T-helper 2 cell treated with Interferon-gamma antibody and Interleukin-4, amounts not matched to agents 5 μg/mL and 100 μg/mL, for 36 hours (primary cell): Measurements from ENCODE around the gene SBF2.

Experiments
- DNase-seq: peaks from one replicate; pipeline ENCODE4 v3.0.0; 2021; ENCODE audit warnings: low spot score
- H3K27ac Mint-ChIP-seq: one replicate; pipeline ENCODE4 v1.8.0; 2021; ENCODE audit warnings: mild to moderate bottlenecking, mixed read lengths
- H3K27me3 Mint-ChIP-seq: one replicate; pipeline ENCODE4 v1.8.0; 2021; ENCODE audit warnings: low read depth, mixed read lengths
- H3K36me3 Mint-ChIP-seq: one replicate; pipeline ENCODE4 v1.8.0; 2021; ENCODE audit warnings: low read depth, mixed read lengths
- H3K4me1 Mint-ChIP-seq: one replicate; pipeline ENCODE4 v1.8.0; 2021; ENCODE audit warnings: low read depth, mixed read lengths
- H3K4me3 Mint-ChIP-seq: one replicate; pipeline ENCODE4 v1.8.0; 2022; ENCODE audit warnings: mild to moderate bottlenecking, moderate library complexity, mixed read lengths
- H3K9me3 Mint-ChIP-seq: one replicate; pipeline ENCODE4 v1.8.0; 2021; ENCODE audit warnings: mixed read lengths

Gene SBF2

DNA sequence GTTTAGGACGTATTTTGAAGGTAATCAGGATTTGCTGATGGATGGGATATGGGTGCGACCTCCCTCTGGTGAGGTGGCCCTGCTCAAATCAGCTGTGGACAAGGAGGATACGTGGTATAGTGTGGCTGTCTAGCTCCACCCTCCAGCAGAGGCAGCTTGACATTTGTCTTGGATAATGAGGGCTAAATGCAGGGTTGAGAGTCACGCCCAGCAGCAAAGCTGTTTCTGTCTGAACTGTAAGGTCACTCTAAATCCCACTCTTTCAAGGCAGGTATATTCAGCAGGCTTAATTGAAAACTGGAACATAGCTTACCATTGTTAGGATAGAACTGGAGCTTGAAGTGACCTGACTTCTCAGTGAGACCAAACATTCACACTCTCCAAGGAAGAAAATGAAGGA is 531.5 kb downstream of the SBF2 start:
- no peak overlapping the region for H3K4me3 Mint-ChIP-seq
- no peaks in the 10 kb centered on the region for H3K36me3 Mint-ChIP-seq
- no peak overlapping the region for H3K27ac Mint-ChIP-seq
- peaks cover 37% of the 10 kb centered on the region for H3K4me1 Mint-ChIP-seq
- no peak for DNase-seq
- H3K27me3 Mint-ChIP-seq, result no peaks in the 10 kb centered on the region
- no peaks in the 10 kb centered on the region for H3K9me3 Mint-ChIP-seq

DNA sequence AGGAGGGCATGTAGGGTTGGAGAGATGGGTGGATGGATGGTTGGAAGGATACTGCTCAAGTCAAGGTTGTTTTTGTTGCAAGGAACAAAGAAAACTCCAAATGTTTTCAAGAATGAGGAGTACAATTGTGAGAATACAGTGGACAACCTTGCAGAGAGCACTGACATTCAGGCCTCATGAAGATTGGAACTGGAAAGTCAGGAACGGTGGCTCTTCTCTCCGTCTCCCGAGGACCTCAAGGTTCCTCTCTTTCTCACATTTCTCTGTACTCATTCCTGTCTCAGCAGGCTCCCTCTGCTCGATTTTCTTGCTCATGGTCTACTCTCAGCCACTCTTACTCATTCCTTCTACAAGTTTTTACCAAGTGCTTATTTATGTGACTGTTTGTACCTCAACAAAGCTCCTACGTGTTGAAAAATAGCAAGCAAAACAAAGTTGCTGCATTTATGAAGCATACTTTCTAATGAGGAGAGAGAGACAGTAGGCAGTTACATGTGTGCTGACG is 532.5 kb downstream of the SBF2 start:
- no peaks in the 10 kb centered on the region for H3K9me3 Mint-ChIP-seq
- H3K27ac Mint-ChIP-seq, result no peak overlapping the region
- peaks cover 35% of the 10 kb centered on the region for H3K4me1 Mint-ChIP-seq
- H3K4me3 Mint-ChIP-seq, result no peak overlapping the region
- H3K27me3 Mint-ChIP-seq, result no peaks in the 10 kb centered on the region
- no peak for DNase-seq
- no peaks in the 10 kb centered on the region for H3K36me3 Mint-ChIP-seq

DNA sequence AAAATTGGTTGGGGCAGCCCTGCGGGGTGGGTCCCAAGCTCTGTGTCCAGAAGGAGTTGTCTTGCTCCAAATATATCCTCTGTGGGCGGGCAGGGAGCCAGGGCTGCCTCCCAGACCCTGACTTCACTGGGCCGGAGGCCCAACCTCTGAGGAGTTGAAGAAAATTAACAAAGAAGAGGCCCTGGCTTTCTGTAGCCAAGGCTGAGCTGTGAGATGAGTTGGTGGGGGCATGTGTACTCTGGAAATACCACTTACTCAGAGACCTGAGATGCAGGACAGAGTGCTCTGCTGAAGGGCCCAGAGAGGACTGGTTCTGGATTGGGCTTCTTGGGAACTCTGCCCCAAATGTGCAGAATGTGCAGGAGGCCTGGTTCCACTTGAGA is 533.8 kb downstream of the SBF2 start:
- H3K27ac Mint-ChIP-seq, result no peak overlapping the region
- H3K9me3 Mint-ChIP-seq, result no peaks in the 10 kb centered on the region
- H3K4me3 Mint-ChIP-seq, result no peak overlapping the region
- H3K27me3 Mint-ChIP-seq, result no peaks in the 10 kb centered on the region
- DNase-seq, result no peak
- peaks cover 41% of the 10 kb centered on the region for H3K4me1 Mint-ChIP-seq
- no peaks in the 10 kb centered on the region for H3K36me3 Mint-ChIP-seq

DNA sequence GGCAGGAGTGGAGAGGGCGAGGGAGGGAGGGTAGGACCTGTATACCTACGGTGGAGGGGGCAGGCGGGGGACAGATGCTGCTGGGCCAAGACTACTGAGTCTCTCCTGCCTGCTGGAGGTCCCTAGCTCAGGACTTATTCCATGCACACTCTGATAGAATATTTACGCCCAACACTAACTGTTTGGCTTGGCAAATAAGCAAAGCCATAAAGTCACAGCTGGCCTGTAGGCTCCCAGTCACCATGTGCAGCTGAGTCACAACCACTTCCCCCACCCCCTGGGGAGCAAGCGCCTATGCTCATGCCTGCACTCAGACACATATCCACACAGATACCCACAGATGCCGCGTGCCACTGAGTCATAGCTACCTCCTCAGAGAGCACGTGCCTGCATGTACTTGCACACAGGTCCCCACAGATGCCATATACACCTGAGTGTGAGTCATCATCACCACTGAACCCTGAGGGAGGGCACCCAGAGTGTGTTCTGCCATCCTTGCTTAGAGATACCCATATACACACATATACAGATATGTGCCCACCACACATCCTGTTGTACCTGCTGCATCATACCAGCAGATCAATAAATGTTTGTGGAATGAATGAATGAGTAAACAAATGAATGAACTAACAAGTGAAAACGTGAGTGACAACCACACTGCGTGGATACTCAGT is 534.4 kb downstream of the SBF2 start:
- Mint-ChIP-seq H3K36me3 (no peaks in the 10 kb centered on the region), H3K9me3 (no peaks in the 10 kb centered on the region), H3K4me3 (peak overlapping the region; percentile 71), H3K27ac (peak overlapping the region; percentile 76), H3K27me3 (no peaks in the 10 kb centered on the region), H3K4me1 (peaks cover 41% of the 10 kb centered on the region)
- peak; percentile 92 for DNase-seq

DNA sequence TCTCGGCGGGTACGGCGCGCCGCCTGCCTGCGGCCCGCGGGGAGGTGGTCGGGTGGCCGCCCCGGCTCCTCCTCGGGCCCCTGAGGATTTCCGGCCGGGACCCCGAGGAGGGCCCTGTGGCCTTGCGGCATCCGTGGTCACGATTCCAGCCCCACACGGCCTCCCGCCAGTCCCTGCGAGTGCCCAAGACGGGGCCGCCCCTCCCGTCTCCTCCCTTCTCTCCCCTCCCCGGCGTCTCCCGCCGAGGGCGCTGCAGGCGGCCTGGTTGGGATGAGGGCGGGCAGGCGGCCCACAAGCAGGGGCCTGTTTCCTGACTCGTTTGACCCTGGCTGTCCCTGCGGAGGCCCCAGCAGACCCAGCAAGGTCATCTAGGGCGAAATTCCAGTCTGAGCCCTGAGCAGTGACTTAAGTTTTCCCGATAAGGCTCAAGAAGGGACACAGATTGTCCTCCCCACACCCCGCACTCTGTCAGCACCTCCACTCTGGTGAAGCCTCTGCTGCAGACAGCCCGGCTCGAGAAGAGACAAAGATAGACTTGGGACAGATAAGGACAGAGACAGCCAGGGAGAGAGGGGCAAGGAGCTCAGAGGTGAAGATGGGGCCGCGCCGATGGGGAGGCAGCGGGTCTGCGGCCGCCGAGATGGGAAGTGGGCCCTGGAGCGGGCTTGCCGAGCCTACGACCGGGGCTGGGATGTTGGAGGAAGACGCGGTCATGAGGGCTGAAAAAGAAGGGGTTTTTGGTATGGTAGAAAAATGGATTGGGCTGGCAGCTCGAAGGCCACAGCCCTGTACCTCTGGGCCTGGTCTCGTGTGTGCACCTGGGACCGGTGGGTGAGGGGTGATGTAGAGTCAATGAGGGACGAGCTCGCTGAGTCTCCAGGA is 535.1 kb downstream of the SBF2 start:
- no peaks in the 10 kb centered on the region for H3K9me3 Mint-ChIP-seq
- peak overlapping the region; percentile 71 for H3K4me3 Mint-ChIP-seq
- peak; percentile 59 for DNase-seq
- no peaks in the 10 kb centered on the region for H3K36me3 Mint-ChIP-seq
- no peaks in the 10 kb centered on the region for H3K27me3 Mint-ChIP-seq
- peaks cover 41% of the 10 kb centered on the region for H3K4me1 Mint-ChIP-seq
- peak overlapping the region; percentile 76 for H3K27ac Mint-ChIP-seq

DNA sequence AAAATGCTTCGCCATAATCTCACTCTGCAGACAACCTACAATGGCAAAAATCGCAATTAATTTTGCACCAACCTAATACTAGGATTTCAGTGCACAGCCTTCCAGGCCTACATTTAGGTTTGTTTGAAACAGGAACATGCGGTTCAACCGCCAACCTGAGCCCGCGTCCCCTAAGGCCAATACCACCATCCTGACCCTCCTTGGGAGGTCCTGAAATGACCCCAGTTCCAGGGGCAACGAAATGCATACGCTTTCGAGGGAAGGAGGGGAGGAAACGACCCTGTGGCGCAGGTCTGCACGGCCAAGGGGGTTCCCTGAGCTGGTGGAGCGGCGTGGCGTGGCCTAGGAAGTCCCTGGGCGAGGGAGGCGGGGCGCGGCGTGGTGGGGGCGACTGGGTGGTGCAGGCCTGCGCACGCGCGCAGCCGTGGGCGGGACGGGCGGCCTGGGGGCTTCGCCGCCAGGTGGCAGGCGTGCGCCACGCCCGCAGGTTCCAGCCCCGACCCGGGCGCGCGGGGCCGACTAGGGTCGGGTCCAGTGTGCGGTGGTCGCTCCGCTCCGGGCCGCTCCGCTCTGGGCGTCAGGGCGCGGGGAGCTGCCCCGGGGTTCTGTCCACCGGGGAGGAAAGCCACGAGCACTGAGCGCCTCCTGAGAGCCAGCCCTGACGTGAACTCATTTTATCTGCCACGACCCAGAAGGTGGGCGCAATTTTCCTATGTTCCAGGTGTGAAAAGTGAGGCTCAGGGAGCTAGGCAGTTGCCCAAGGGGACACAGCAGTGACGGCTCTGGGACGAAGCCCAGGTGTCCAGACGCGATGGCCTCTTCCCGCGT is 536.0 kb downstream of the SBF2 start:
- H3K36me3 Mint-ChIP-seq, result no peaks in the 10 kb centered on the region
- DNase-seq, result peak; percentile 92
- no peaks in the 10 kb centered on the region for H3K9me3 Mint-ChIP-seq
- H3K27me3 Mint-ChIP-seq, result no peaks in the 10 kb centered on the region
- H3K4me1 Mint-ChIP-seq, result peaks cover 43% of the 10 kb centered on the region
- peak overlapping the region; percentile 81 for H3K4me3 Mint-ChIP-seq
- H3K27ac Mint-ChIP-seq, result peak overlapping the region; percentile 78

DNA sequence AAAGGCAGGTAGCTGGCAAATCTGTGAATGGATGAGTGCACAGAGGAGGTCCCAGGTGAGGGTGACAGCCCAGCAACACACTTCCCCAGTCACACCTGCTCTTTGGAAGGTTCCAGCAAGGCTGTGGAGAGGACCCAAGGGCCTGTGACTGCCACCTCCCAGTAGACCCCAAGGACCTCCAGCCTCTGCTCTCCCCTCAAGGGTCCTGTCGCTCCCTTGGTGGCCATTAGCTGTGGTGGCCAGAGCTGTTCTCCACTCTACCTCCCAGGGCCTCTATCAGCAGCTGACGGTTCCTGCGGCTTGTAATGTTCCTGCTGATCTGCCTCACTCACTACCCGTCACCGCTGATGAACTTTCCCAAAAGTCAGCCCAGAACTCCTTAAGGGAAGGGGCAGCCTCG is 537.1 kb downstream of the SBF2 start:
- Mint-ChIP-seq H3K4me3 (no peak overlapping the region), H3K27me3 (no peaks in the 10 kb centered on the region), H3K4me1 (peaks cover 38% of the 10 kb centered on the region), H3K9me3 (no peaks in the 10 kb centered on the region), H3K27ac (peak overlapping the region; percentile 61), H3K36me3 (no peaks in the 10 kb centered on the region)
- DNase-seq, result no peak

DNA sequence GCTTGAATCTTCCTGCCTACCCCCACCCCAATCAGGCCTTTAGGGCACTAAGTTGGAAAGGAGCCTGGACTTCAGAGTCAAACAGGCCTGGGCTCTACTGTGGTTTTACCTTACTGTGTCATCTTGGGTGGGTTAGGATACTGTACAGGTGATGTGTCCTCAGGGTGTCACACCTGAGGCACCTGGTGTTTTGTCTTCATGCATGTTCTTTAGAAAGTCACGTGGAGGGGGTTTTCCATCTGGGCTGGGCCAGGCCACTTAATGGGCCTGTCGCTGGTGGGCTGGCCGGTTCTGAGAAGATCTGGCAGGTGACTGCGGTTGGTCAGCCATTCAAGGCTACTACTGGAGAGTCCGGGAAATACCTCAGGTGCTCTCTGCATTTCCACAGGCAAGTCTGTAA is 537.6 kb downstream of the SBF2 start:
- Mint-ChIP-seq H3K4me3 (no peak overlapping the region), H3K9me3 (no peaks in the 10 kb centered on the region), H3K27me3 (no peaks in the 10 kb centered on the region), H3K27ac (no peak overlapping the region), H3K4me1 (peaks cover 35% of the 10 kb centered on the region), H3K36me3 (no peaks in the 10 kb centered on the region)
- DNase-seq, result no peak

DNA sequence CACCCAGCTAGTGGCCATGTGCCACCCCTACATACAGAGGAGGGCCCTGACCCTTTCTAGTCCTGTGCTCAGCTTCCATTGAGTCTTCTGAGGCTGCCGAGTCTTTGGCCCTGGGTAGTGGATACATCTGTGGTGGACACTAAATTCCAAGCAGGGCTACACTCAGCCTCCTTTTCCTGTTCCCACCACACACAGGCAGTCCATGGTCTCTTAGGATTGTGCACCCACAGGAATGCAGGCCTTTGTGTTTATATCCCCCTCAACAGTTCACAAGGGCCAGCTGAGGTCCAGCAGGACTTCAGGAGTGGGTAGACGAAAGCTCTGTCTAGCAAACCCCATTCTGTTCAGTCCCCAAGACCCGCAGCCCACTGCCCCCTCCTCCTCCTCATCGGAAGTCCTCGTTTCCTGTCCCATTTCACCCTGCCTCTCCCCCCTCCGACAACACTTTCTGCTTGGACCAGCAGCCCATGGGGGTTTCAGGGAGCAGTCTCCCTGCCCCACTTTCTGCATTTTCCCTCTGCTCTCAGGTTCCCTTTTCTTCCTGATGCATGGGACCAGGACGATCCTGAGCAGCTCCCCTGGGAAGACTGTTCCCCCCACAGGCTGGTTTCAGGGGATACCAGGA is 538.3 kb downstream of the SBF2 start:
- DNase-seq, result no peak
- Mint-ChIP-seq H3K36me3 (no peaks in the 10 kb centered on the region), H3K4me3 (no peak overlapping the region), H3K9me3 (no peaks in the 10 kb centered on the region), H3K27me3 (no peaks in the 10 kb centered on the region), H3K27ac (no peak overlapping the region), H3K4me1 (peaks cover 32% of the 10 kb centered on the region)

DNA sequence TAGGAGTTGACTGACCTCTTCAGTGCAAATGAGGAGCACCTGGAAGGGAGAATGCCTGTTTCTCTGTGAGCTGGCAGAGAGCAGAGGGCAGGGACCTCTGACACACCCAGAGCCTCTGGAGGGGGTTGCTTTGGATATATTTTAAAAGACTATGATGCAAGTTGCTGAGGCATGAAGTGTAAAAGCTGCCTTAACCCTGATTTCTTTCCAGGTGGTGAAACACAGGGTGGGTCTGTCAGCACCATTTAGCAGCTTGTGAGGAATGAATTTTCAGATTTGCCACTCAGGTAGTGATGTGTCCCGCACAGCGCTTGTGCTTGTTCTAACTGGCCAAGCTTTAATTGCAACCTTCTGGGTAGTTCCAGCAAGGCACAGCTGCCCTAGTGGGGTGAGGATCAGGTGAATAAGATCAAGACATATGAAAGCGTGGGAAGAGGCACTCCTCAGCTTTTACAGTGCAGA is 540.0 kb downstream of the SBF2 start:
- H3K9me3 Mint-ChIP-seq, result no peaks in the 10 kb centered on the region
- no peak overlapping the region for H3K27ac Mint-ChIP-seq
- H3K27me3 Mint-ChIP-seq, result no peaks in the 10 kb centered on the region
- H3K4me1 Mint-ChIP-seq, result peaks cover 21% of the 10 kb centered on the region
- no peaks in the 10 kb centered on the region for H3K36me3 Mint-ChIP-seq
- H3K4me3 Mint-ChIP-seq, result no peak overlapping the region
- DNase-seq, result no peak

DNA sequence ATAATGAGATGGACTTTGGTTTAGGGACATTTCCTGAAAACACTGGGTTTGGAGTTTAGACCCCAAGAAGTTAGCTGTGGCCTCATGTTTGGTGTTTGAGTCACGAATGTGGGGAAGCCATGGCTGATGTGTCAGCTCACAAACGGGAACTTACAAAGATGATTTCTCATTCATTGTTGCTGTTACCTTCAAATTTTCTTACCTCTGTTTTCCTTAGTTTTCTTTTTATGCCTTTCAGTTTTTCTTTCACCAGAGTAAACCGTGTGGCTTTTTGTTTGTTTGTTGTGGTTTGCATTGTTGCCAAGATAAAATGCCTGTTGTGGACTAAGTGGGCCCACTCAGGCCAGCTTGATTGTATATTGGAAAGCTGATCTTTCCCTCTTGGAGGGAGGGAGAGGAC is 541.0 kb downstream of the SBF2 start:
- Mint-ChIP-seq H3K4me1 (peaks cover 21% of the 10 kb centered on the region), H3K4me3 (no peak overlapping the region), H3K27me3 (no peaks in the 10 kb centered on the region), H3K27ac (no peak overlapping the region), H3K36me3 (no peaks in the 10 kb centered on the region), H3K9me3 (no peaks in the 10 kb centered on the region)
- DNase-seq, result no peak

DNA sequence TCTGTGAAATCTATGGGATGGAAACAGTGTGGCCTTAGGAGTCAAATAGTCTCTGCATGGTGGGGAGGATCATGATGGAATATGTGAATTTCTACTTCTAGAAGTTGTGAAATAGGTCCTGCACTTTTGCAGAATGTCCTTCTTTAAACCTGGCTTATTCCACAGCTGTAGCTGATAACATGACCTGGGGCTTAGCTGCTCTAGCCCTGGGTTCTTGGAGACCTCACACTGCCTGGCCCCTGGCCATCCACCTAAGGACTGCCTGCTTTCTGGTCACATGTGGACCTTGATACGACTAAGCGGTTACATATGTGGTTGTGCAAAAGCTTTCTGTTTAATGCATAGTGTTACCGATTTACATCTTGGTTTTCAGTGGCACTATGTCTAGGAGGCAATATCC is 541.9 kb downstream of the SBF2 start:
- H3K9me3 Mint-ChIP-seq, result no peaks in the 10 kb centered on the region
- no peaks in the 10 kb centered on the region for H3K27me3 Mint-ChIP-seq
- peaks cover 13% of the 10 kb centered on the region for H3K4me1 Mint-ChIP-seq
- no peak for DNase-seq
- H3K27ac Mint-ChIP-seq, result no peak overlapping the region
- H3K36me3 Mint-ChIP-seq, result no peaks in the 10 kb centered on the region
- no peak overlapping the region for H3K4me3 Mint-ChIP-seq

DNA sequence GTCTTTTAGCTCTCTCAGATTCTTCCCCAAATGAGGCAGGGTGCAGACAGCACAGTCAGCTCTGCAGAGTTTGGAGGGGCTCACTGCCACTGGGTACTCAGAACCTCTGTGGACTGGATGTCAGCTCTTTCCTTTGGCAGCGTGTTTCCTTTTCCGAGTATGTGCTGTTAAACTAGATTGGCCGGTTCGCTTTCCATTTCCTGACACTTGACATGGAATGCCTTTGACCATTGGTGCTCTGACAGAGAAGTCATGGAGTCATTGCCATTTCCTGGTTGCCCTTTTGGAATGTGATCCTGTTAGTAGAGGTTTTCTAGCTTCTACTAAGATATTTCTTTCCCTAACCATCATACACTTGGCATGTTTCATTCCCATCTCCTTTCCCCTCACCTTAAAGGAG is 543.5 kb downstream of the SBF2 start:
- Mint-ChIP-seq H3K27me3 (no peaks in the 10 kb centered on the region), H3K4me1 (peaks cover 6% of the 10 kb centered on the region), H3K36me3 (no peaks in the 10 kb centered on the region), H3K9me3 (no peaks in the 10 kb centered on the region), H3K27ac (no peak overlapping the region), H3K4me3 (no peak overlapping the region)
- no peak for DNase-seq
